Esophagus squamous epithelium (tissue), 5 donors: ENCODE results near the gene MAP3K12. TPM values are rescaled to one million over a fixed set of nuclear protein-coding genes. Genes with fewer than 3 reads are reported as not detected.

Experiments used
- DNase-seq: peaks from one replicate; lab custom pipeline; 2025; lab: John Stamatoyannopoulos, UW
- H3K27ac ChIP-seq, 4 donors: fragments of 200-600 bp; sonication (generic); one replicate each; pipeline ENCODE4 v1.5.1; 2016 to 2019; ENCODE audit warnings: mild to moderate bottlenecking in 1 of 4
- H3K27me3 ChIP-seq, 4 donors: fragments of 200-600 bp; sonication (generic); 1 replicate in 3 of 4; 2 replicates in 1 of 4; pipeline versions ENCODE4 v1.5.1 to v1.6.0; 2017 to 2021; ENCODE audit warnings: antibody characterized with exemption in 1 of 4
- H3K36me3 ChIP-seq, 3 donors: fragments of 200-600 bp; sonication (generic); one replicate each; pipeline ENCODE4 v1.5.1; 2016 to 2019
- H3K4me1 ChIP-seq, 3 donors: fragments of 200-600 bp; sonication (generic); one replicate each; pipeline ENCODE4 v1.5.1; 2017 to 2019
- H3K4me3 ChIP-seq, 4 donors: fragments of 200-600 bp; sonication (generic); 1 replicate in 3 of 4; 2 replicates in 1 of 4; pipeline ENCODE4 v1.5.1; 2016 to 2019; ENCODE audit warnings: mild to moderate bottlenecking in 2 of 4, moderate library complexity in 1 of 4
- H3K9me3 ChIP-seq, 3 donors: fragments of 200-600 bp; sonication (generic); one replicate each; pipeline ENCODE4 v1.5.1; 2016 to 2019
- POLR2A ChIP-seq, 4 donors: fragments of 450-650 bp; IDR thresholded peaks; one replicate each; pipeline ENCODE4 v1.6.1; 2017; ENCODE audit warnings: antibody characterized with exemption in 4 of 4, mild to moderate bottlenecking in 4 of 4, moderate library complexity in 3 of 4
- WGBS, 2 donors: methylation state at CpG; one replicate each; pipeline ENCODE4 v1.1.5; 2018; 5-methylcytosine and 5-hydroxymethylcytosine counted together
- intact Hi-C: fragments of 100-400 bp; cut with DNase I; formaldehyde crosslinking; loops from one replicate; pipeline ENCODE4 v1.15.0; 2022
- total RNA-seq, 4 donors: library from RNA; depleted of rRNA; stranded (reverse); fragments of >200 nt; gene quantifications; one replicate each; pipeline ENCODE4 v1.1.0, GENCODE V29; 2016
- TF ChIP-seq, protein P1 (sequence below), 6 experiments: fragments of 450-650 bp in 4 of 6; fragments of 200-600 bp in 2 of 6; sonication (generic) in 2 of 6; IDR thresholded peaks; one replicate each; pipeline ENCODE4 v1.5.1; 2016 to 2019; ENCODE audit warnings: antibody characterized with exemption in 6 of 6, mild to moderate bottlenecking in 4 of 6, moderate library complexity in 4 of 6
- donor health status: DM: yes; HTN: yes; CAD: no.

The MAP3K12 gene
- total RNA-seq, 4 donors from 2014 or later = 0.80 to 8.4 (median 2.7) TPM

DNA sequence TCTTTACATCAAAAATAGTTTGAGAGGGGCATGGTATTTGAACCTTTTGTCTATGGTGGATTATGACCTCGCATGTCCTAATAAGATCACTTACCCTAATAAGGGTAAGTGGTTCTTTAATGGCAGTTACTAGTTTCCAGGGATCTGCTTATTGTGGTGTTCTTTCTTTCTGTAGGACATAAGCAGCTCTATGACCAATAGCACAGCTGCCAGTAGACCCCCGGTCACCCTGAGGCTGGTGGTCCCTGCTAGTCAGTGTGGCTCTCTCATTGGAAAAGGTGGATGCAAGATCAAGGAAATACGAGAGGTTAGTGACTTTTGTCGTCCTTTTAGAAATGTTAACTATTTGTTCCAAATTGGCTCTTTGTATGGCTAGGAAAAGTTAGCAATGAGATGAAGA is 40.2 kb downstream of the MAP3K12 start:
- DNase-seq = no peak
- intact Hi-C loops = loop anchor here (10.0 kb wide), 1 partner anchor 46 kb away; the partner anchor contains the start of genes NPFF and TARBP2
- H3K27me3 ChIP-seq = no peaks in the 10 kb centered on the region
- WGBS, 2 donors = 65 to 71% methylated on average over 4 of the region's 4 CpGs
- H3K4me1 ChIP-seq = peaks cover 2 to 53% (median 12%) of the 10 kb centered on the region in 3 donors
- TF ChIP-seq, protein P1, sequence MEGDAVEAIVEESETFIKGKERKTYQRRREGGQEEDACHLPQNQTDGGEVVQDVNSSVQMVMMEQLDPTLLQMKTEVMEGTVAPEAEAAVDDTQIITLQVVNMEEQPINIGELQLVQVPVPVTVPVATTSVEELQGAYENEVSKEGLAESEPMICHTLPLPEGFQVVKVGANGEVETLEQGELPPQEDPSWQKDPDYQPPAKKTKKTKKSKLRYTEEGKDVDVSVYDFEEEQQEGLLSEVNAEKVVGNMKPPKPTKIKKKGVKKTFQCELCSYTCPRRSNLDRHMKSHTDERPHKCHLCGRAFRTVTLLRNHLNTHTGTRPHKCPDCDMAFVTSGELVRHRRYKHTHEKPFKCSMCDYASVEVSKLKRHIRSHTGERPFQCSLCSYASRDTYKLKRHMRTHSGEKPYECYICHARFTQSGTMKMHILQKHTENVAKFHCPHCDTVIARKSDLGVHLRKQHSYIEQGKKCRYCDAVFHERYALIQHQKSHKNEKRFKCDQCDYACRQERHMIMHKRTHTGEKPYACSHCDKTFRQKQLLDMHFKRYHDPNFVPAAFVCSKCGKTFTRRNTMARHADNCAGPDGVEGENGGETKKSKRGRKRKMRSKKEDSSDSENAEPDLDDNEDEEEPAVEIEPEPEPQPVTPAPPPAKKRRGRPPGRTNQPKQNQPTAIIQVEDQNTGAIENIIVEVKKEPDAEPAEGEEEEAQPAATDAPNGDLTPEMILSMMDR (IDR thresholded peaks at IDR 0.05) = no peak
- TF ChIP-seq POLR2A (IDR thresholded peaks at IDR 0.05) = no peak
- no peak overlapping the region for H3K27ac ChIP-seq
- no peak overlapping the region for H3K4me3 ChIP-seq
- H3K9me3 ChIP-seq = no peaks in the 10 kb centered on the region
- peaks cover 73 to 100% (median 90%) of the 10 kb centered on the region in 3 donors for H3K36me3 ChIP-seq

GRCh38 chr12:53456654-53457366 is 42.4 kb downstream of the MAP3K12 start:
- intact Hi-C loops = loop anchor here (10.0 kb wide), 1 partner anchor 48 kb away; the partner anchor contains the start of genes NPFF and TARBP2
- no peak for TF ChIP-seq POLR2A (IDR thresholded peaks at IDR 0.05)
- TF ChIP-seq, protein P1 (IDR thresholded peaks at IDR 0.05) = no peak
- Histone ChIP-seq H3K4me3 (no peak overlapping the region), H3K27me3 (no peaks in the 10 kb centered on the region), H3K9me3 (no peaks in the 10 kb centered on the region), H3K27ac (no peak overlapping the region), H3K4me1 (peaks cover 12 to 44% (median 23%) of the 10 kb centered on the region in 3 donors), H3K36me3 (peaks cover 53 to 79% (median 74%) of the 10 kb centered on the region in 3 donors)
- DNase-seq = no peak
- 62 to 71% methylated on average over 6 of the region's 6 CpGs for WGBS, 2 donors

GRCh38 chr12:53454707-53455106 is 44.6 kb downstream of the MAP3K12 start:
- DNase-seq = no peak
- peaks cover 12 to 41% (median 20%) of the 10 kb centered on the region in 3 donors for H3K4me1 ChIP-seq
- WGBS, 2 donors = 46 to 63% methylated on average over 3 of the region's 3 CpGs
- H3K36me3 ChIP-seq = peaks cover 33 to 58% (median 53%) of the 10 kb centered on the region in 3 donors
- H3K27ac ChIP-seq = no peak overlapping the region
- H3K27me3 ChIP-seq = no peaks in the 10 kb centered on the region
- H3K9me3 ChIP-seq = no peaks in the 10 kb centered on the region
- intact Hi-C loops = loop anchor here (10.0 kb wide), 1 partner anchor 50 kb away; the partner anchor contains the start of genes NPFF and TARBP2
- no peak for TF ChIP-seq POLR2A (IDR thresholded peaks at IDR 0.05)
- TF ChIP-seq, protein P1 (IDR thresholded peaks at IDR 0.05) = no peak
- peak overlapping the region in 1 of 4 donors; percentile 10 for H3K4me3 ChIP-seq

DNA sequence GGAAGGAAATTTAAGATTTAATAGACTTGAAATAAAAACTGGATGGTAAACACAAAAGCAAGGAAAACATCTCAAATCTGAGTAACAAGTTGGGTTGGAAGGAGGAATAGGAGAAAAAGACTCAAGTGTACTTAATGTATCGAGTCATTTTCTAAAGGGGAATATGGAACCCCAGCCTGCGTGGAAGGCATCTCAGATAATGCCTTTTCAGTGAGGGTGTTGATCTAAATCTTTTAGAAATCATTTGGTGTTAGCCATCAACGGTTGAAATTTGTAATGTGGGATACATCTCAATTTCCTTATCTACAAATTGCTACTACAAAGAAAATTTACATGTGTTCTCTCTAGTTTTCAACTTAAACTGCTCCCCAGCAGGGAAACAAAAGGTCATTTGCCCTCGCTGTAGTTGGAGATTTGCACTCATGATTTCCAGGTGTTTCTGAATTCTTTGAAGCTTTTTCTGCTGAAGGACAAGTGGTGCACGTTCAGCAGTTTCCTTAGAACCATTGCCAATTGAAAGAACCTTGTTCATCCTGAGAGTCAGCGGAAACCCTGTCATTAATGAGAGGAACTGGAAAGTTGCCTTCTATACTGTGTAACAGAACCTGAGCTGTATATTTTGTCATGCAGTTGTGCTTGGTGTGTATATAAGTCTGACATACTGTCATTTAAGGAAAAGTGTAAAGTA is 45.2 kb downstream of the MAP3K12 start:
- Histone ChIP-seq H3K4me3 (peak overlapping the region in 3 of 4 donors; percentile 84 to 90 (median 86)), H3K27ac (peak overlapping the region in 1 of 4 donors; percentile 99), H3K27me3 (no peaks in the 10 kb centered on the region), H3K9me3 (no peaks in the 10 kb centered on the region), H3K4me1 (peaks cover 12 to 41% (median 20%) of the 10 kb centered on the region in 3 donors), H3K36me3 (peaks cover 32 to 53% (median 47%) of the 10 kb centered on the region in 3 donors)
- 22 to 27% methylated on average over 6 of the region's 6 CpGs for WGBS, 2 donors
- TF ChIP-seq, protein P1 (IDR thresholded peaks at IDR 0.05) = no peak
- no peak for TF ChIP-seq POLR2A (IDR thresholded peaks at IDR 0.05)
- intact Hi-C loops = loop anchor here (10.0 kb wide), 1 partner anchor 51 kb away; the partner anchor contains the start of genes NPFF and TARBP2
- DNase-seq = no peak
